NT2/D1 (cell line): ENCODE data around the gene AGAP1.

Experiments used
- SUZ12 ChIP-seq: IDR thresholded peaks from 2 replicates; pipeline ENCODE4 v1.6.1; 2011; ENCODE audit not compliant: insufficient read length, insufficient read depth; ENCODE audit errors: extremely low read depth
- YY1 ChIP-seq: IDR thresholded peaks from 2 replicates; pipeline ENCODE4 v1.6.1; 2011; ENCODE audit not compliant: insufficient read length, insufficient read depth
- ZNF274 ChIP-seq: IDR thresholded peaks from 2 replicates; pipeline ENCODE4 v1.6.1; 2011; ENCODE audit warnings: mild to moderate bottlenecking, low read depth, low read length

DNA sequence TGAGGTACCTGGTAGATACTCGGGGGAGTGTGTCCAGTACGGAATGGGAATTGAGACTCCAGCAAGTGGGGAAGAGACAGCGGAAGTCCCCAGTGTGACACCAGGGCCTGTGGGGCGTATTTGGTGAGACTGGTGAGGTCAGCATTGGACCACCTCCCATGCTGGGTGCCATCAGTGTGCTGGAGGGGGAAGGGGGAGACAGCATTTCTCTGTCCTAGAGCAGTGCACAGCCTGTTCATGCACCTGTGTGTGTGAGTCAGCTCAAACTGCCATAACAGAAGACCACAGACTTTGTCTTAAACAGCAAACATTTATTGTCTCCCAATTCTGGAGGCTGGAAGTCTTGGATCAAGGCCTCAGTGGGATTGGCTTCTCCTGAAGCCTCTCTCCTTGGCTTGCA lies 372.5 kb downstream of the AGAP1 start:
- TF ChIP-seq ZNF274, result no peak
- TF ChIP-seq YY1, result no peak
- no peak for TF ChIP-seq SUZ12
